AG10803 (cell line): ENCODE measurements around the gene TUBGCP2.
"Not testable (repeated sequence)": the region's sequence is repeated elsewhere in the genome, so short reads cannot be mapped to it uniquely, and the experiment has no call there.

Source experiments
- DNase-seq: peaks from one replicate; pipeline ENCODE4 v3.0.0; 2010; ENCODE audit warnings: low read depth
- H3K4me3 ChIP-seq: 2 replicates; pipeline ENCODE4 v1.5.1; 2011; ENCODE audit warnings: mild to moderate bottlenecking, low read length, control low read depth
- CTCF ChIP-seq: conservative IDR thresholded peaks from 2 replicates; pipeline ENCODE4 v1.5.1; 2011; ENCODE audit warnings: mild to moderate bottlenecking, low read length, control low read depth, inconsistent platforms

TUBGCP2 gene

GRCh38 chr10:133327651-133328357 lies 19.1 kb upstream of the TUBGCP2 start:
- DNase-seq = no peak
- TF ChIP-seq CTCF = no peak
- no peak overlapping the region for H3K4me3 ChIP-seq

- peak; percentile 36 for DNase-seq
- no peak overlapping the region for H3K4me3 ChIP-seq
- TF ChIP-seq CTCF = no peak
These were observed 18.3 kb upstream of the TUBGCP2 start for GRCh38 chr10:133326745-133327650.

- no peak for TF ChIP-seq CTCF
- no peak overlapping the region for H3K4me3 ChIP-seq
- DNase-seq = no peak
These were observed 17.5 kb upstream of the TUBGCP2 start for GRCh38 chr10:133326223-133326551.

DNA sequence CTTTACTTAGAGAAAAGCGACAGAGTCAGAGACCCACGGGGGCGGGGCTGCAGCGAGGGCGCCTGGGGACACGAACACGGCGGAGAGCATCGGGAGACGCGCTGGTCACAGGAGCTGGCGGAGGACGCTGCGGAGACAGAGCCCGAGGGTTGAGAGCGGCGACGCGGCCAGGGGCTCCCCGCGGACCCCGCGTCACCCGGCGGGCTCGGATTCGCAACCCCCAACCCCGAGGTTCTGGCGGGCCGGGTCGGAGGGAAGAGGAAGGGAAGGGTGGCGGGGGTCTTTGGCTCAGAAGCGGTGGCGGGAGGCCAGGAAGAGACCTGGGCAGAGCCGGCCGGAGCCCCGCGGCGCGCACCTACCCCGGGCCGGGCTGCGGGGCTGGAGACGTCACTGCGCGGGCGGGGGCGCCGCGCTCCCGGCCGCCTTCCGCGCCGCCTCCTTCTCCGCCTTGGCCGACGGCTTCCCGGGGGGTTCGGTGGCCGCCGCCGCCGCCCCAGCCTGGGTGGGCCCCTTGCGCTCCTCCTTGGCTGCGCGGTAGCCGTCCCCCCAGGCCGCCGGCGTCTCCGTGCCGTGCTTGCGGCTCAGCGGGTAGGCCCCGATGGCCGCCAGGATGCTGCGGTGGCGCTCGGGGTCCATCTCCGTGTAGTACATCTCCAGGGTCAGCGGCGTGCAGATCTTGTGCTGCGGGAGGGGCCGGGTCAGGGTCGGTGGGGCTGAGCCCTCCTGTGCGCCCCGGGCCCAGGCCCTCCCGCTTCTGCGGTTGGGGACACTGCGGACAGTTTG lies 17.0 kb upstream of the TUBGCP2 start:
- DNase-seq = no peak
- no peak for TF ChIP-seq CTCF
- peak overlapping the region; percentile 27 for H3K4me3 ChIP-seq

DNA sequence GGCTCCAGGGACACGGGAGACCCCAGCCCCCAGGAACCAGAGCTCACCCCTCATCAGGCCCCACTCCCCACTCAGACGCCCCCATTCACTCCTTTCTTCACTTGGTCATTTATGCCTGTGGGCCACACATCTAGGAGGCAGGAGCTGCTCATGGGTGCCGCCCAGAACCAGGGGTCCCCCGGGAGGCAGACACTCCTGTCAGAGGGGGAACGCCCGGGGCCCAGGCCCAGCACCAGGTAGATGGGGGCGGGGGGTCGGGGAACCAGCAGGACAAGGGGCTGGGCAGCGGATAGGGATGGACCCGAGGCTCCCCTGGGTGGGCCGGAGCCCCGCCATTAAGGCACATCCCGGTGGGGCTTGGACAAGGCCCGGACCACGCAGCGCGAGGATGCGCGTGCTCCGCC lies 16.2 kb upstream of the TUBGCP2 start:
- H3K4me3 ChIP-seq = no peak overlapping the region
- DNase-seq = no peak
- TF ChIP-seq CTCF = no peak

DNA sequence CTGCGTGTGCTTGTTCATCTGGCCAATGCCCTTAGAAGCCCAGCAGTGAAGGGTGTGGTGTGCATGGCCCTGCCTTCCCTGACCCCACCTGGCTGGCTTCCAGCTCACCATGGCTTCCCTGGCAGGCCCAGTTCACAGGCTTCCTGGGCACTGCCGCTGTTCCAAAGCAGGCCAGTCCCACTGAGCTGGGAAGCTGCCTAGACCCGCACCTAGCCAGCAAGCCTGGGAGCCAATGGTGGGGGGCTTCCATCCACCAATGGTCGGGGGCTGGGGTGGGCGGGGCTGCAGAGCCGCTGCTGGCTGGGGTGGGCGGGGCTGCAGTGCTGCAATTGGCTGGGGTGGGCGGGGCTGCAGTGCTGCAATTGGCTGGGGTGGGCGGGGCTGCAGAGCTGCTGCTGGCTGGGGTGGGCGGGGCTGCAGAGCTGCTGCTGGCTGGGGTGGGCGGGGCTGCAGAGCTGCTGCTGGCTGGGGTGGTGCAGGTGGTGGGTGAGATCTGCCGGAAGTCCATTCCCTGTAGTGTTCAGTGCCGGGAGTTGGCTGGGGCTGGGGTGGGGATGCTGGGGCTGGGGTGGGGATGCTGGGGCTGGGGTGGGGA lies 15.6 kb upstream of the TUBGCP2 start:
- peak; percentile 38 for DNase-seq
- no peak for TF ChIP-seq CTCF
- no peak overlapping the region for H3K4me3 ChIP-seq

GRCh38 chr10:133322064-133322709 lies 13.5 kb upstream of the TUBGCP2 start:
- DNase-seq, H3K4me3 ChIP-seq: not testable (repeated sequence)

- not testable (repeated sequence) for DNase-seq, H3K4me3 ChIP-seq
These were observed 12.3 kb upstream of the TUBGCP2 start for GRCh38 chr10:133320852-133321422.
